ENCODE measurements around the gene C1QTNF8.

C1QTNF8 gene

GRCh38 chr16:1145383-1146100, 49.5 kb upstream of the C1QTNF8 start (continued):
- TF ChIP-seq TSHZ2 (CRISPR knock-in tag; IDR thresholded peaks at IDR 0.05): no peak
- TF ChIP-seq ARNTL (CRISPR knock-in tag; IDR thresholded peaks at IDR 0.05; ENCODE audit: borderline replicate concordance, low read depth): no peak
- TF ChIP-seq ESRRG (CRISPR knock-in tag; IDR thresholded peaks at IDR 0.05): no peak
- TF ChIP-seq ZNF8 (CRISPR knock-in tag; IDR thresholded peaks at IDR 0.05): no peak
- no peak for TF ChIP-seq POU6F1 (CRISPR knock-in tag; IDR thresholded peaks at IDR 0.05; ENCODE audit: borderline replicate concordance, low read depth)

GRCh38 chr16:1144476-1145382, 48.7 kb upstream of the C1QTNF8 start:
- no peak; the same call in 1 of the 3 replicates for ATAC-seq
- TF ChIP-seq ISL1 (CRISPR knock-in tag; IDR thresholded peaks at IDR 0.05) (no peak), ZFP3 (CRISPR knock-in tag; IDR thresholded peaks at IDR 0.05) (no peak), ZNF70 (CRISPR knock-in tag; IDR thresholded peaks at IDR 0.05) (no peak), GLIS3 (CRISPR knock-in tag; IDR thresholded peaks at IDR 0.05) (no peak), PATZ1 (CRISPR knock-in tag; IDR thresholded peaks at IDR 0.05; ENCODE audit: borderline replicate concordance) (no peak), POU6F1 (CRISPR knock-in tag; IDR thresholded peaks at IDR 0.05; ENCODE audit: borderline replicate concordance, low read depth) (no peak), ZNF565 (CRISPR knock-in tag; conservative IDR thresholded peaks at IDR 0.05; ENCODE audit: low read depth) (no peak), TCF4 (CRISPR knock-in tag; IDR thresholded peaks at IDR 0.05; ENCODE audit: borderline replicate concordance) (no peak), TSHZ2 (CRISPR knock-in tag; IDR thresholded peaks at IDR 0.05) (no peak), OSR1 (CRISPR knock-in tag; IDR thresholded peaks at IDR 0.05) (no peak), PPARA (CRISPR knock-in tag; IDR thresholded peaks at IDR 0.05; ENCODE audit: borderline replicate concordance) (no peak), ZC3H10 (CRISPR knock-in tag; IDR thresholded peaks at IDR 0.05) (no peak)

Data from SK-N-SH treated with all-trans-retinoic acid at 6 μM for 48 hours (cell line).